ENCODE results near the gene PRSS3.
"Not testable (repeated sequence)": the region's sequence is repeated elsewhere in the genome, so short reads cannot be mapped to it uniquely, and the experiment has no call there.

The PRSS3 gene

DNA sequence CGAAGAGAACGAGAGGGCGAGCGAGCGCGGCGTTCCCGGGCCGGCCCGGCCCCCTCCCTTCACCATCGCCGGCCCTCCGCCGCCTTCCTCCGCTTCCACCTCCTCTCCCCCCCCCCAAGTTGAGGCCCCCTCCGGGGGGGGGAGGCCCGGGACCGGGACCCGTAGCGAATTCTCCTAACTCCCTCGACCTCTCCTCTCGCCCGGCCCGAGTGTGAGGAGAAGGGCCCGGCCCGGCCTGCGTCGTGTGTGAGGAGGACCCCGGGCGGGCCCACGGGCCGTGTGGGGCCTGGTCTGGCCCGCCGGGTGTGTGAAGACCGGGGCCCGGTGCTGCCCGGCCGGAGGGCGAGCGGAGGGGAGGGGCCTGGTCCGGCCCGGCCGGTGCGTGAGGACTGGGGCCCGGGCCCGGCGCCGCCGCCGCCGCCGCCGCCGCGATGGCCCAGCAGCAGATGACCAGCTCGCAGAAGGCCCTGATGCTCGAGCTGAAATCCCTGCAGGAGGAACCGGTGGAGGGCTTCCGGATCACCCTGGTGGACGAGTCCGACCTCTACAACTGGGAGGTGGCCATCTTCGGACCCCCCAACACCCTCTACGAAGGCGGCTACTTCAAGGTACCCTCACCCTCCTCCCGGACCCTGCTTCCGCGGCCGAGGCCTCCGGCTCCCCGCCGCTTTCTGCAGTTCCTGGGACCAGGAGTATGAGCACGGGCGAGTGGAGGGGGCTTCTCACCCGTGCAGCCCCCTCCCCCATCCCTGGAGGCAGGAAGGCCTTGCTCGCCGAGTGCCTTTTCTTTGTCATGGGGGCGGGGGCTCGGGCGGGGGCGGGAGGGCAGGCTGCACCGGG is 22.2 kb downstream of the PRSS3 start:
- no peak for DNase-seq (ENCODE audit: low read depth in 2 of 2)

DNA sequence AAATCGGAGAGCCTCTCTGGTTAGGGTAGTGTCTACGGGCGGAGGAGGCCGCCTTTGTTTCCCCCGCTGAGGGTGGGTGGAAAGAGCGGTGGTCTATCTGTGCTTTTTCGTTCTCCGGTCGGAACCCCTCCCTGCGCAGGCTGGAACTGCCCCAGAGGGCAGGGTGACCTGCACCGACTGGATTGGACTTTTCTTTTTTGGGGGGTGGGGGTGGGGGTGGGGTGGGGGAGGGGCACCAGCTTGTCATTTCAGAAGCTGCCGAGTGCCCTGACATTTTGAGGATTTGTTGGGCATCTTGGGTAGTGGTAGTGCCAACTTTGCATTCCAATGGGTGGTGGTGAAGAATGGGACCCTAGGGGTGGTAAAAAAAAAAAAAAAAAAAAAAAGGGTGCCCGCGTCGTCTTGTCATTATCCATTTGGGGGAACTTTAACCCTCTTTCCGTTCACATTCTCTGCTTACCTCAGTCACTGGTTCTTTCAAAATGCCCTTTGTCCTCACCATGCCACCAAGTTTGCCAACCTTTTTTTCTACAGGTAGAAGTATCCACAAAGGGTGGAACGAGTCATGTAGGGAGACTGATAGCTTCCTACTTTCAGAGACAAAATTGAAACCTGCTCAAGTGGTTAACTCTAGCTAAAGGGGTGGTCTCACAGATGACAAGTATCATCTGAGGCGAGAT is 22.9 kb downstream of the PRSS3 start:
- DNase-seq (ENCODE audit: low read depth in 2 of 2), result no peak

DNA sequence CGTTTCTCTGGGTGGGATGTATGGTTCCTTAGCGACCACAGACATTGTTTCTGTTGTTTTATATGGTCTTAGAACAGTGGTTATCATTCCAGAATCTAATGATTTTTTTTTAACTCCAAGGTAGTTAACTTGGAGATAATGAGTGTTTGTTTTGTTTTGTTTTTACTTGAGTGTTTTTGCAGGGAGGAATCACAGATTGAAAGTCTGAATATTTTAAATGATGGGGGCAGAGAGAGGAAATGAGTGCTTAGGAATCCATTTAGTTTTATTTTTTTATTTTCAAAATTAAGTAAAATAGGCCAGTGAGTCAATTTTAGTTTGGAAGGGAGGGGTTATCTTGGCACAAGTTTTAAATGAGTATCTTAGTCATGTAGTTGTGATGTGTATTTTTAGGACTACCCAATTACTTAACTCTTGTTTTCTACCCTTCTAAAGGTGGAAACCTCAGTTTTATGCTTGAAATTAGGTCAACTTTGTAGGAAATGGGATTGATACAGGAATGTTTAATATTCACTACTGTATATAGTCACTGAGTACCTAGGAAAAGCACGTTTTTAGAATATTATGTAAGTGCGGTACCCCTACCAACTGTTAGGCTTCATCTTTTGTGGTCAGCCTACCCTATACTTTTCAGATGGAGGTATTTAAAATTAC is 23.6 kb downstream of the PRSS3 start:
- DNase-seq (ENCODE audit: low read depth in 2 of 2), result no peak

DNA sequence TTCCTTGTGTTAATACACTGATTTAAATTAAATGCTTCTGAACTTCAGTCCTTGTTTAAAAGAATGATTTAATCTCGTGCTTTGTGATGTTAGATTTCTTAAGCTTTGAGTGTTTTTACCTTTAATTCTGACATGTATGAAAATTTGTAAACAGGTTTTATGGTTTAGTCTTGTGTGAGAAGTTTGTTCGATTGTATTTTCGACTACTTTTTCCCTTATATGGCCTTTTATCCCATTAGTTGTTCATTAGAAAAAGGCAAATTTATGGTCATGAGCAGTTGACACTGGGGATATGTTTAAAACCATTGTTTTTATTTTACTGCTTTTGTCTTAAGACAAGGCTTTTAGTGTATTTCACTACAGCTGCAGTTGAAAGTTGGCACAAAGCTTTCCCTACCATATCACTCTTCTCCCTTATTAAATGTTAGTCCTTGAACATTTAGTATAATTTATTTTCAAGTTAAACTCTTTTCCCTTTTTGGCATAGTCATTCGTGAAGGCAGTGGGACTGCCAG is 24.9 kb downstream of the PRSS3 start:
- no peak for DNase-seq (ENCODE audit: low read depth in 2 of 2)

DNA sequence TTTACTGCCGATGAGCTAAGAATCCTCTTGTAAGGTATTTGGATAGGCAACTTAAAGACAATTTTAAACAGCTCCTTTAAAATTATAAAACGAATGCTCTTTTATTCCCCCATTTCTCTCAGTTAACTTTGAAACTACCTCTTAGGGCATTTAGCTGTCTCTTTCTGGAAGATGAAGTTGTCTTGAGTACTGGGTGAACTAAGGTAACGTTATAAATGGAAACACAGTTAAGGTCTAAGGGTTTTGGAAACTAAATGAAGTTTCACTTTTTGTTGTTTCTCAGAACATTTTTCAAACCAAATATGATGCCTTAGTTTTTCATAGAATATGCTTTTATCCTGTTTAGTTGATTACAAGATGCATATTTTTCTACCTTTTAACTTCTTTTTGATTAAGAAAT is 28.4 kb downstream of the PRSS3 start:
- no peak for DNase-seq (ENCODE audit: low read depth in 2 of 2)

DNA sequence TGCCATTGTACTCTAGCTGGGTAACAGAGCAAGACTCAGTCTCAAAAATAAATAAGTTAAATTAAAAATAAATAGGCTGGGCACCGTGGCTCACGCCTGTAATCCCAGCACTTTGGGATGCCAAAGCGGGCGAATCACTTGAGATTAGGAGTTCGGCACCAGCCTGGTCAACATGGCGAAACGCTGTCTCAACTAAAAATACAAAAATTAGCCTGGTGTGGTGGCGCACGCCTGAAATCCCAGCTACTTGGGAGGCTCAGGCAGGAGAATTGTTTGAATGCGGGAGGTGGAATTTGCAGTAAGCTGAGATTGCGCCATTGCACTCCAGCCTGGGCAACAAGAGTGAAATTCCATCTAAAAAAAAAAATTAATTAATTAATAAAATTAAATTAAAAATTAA is 31.9 kb downstream of the PRSS3 start:
- not testable (repeated sequence) for DNase-seq (ENCODE audit: low read depth in 2 of 2)

DNA sequence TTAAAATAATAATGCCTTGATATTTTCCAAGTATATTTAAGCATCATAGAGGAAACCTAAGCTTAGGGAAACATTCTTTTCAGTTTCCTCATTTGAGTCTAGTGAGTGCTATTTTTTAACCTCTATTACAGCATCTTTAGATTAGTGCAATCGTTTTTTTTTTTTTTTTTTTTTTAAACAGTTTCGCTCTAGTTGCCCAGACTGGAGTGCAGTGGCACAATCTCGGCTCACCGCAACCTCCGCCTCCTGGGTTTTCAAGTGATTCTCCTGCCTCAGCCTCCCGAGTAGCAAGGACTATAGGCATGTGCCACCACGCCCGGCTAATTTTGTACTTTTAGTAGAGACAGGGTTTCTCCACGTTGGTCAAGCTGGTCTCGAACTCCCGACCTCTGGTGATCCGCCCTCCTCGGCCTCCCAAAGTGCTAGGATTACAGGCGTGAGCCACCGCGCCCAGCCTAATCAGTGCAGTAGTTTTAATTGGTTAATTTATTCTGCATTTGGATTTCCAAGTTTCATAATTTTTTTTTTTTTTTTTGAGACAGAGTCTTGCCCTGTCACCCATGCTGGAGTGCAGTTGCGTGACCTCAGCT is 34.4 kb downstream of the PRSS3 start:
- DNase-seq (ENCODE audit: low read depth in 2 of 2), result not testable (repeated sequence)

DNA sequence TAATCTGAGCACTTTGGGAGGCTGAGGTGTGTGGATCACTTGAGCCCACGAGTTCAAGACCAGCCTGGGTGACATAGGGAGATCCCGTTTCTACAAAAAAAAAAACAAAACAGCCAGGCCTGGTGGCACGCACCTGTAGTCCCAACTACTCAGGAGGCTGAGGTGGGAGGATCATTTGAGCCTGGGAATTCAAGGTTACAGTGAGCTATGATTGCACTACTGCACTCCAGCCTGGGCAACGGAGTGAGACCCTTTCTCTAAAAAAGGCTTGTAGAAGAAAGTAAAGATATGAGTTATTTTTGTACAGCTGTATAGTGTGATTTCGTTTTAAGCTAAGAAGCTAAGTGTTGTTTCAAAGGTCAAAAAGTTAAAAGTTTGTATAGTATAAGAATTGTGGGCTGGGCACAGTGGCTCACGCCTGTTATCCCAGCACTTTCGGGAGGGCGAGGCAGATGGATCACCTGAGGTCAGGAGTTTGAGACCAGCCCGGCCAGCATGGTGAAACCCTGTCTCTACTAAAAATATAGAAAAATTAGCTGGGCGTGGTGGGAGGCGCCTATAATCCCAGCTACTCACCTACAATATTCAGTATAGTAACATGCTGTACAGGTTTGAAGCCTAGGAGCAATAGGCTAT is 40.4 kb downstream of the PRSS3 start:
- no peak for DNase-seq (ENCODE audit: low read depth in 2 of 2)

DNA sequence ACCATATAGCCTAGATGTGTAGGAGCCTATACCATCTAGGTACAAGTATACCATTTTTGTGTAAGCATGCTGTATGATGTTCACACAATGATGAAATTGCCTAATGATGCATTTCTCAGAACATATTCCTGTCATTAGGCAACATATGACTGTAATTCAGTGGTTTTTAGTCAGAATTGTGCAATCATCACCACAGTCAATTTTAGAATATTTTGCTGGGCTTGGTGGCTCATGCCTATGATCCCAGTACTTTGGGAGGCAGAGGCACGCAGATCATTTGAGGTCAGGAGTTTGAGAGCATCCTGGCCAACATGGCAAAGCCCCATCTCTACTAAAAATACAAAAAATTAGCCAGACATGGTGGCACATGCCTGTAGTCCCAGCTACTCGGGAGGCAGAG is 40.9 kb downstream of the PRSS3 start:
- peak; percentile 82 to 83 for DNase-seq (ENCODE audit: low read depth in 2 of 2)

DNA sequence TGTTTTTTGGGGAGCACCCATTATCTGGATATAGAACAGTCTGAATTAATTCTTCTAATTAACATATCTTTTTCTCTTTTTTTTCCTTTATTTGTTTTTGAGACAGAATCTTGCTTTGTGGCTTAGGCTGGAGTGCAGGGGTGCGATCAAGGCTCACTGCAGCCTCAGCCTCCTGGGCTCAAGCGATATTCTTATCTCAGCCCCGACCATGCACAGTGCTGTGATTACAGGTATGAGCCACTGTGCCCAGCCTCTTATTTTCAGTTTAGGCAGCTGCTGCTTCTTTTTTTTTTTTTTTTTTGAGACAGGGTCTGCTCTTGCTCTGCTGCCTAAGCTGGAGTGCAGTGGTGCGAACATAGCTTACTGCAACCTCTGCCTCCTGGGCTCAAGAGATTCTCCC is 41.8 kb downstream of the PRSS3 start:
- DNase-seq (ENCODE audit: low read depth in 2 of 2), result no peak

DNA sequence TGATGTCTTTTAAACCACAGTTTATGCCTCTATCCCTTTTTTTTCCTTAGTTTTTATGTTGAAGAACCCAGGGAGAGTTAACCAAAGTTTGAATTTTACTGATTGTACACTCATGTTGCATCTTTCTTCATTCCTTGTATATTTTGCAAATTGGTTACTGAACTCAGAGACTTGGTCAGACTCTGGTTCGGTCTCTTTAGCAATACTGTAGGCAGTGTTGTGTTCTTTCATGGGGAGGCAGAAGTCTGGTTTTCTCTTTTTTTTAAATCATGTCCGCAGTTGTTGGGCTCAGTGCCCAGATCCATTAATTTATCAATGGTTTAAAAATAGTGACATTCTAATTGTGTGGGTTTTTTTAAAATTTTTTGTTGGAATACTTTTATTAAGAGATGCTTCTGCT is 45.0 kb downstream of the PRSS3 start:
- no peak for DNase-seq (ENCODE audit: low read depth in 2 of 2)

DNA sequence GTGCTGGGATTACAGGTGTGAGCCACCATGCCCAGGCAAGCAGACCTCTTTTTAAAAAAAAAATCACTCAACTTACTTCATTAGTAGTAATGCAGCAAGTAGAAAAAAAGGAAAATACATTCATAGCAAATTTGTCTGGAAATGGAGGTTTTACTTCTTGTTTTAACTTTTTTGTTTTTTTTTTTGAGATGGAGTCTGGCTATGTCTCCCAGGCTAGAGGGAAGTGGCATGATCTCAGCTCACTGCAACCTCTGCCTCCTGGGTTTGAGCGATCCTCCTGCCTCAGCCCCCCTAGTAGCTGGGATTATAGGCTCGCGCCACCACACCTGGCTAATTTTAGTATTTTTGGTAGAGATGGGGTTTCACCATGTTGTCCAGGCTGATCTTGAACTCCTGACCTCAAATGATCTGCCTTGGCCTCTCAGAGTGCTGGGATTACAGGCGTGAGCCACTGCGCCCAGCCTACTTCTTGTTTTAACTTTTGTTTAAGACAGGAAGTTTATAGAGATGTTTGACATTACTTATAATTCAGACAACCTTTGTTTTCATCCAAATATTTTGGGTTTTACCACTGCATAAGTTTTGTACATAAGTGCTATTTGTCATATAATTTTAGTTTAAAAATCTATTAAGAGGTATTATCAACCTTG is 48.1 kb downstream of the PRSS3 start:
- DNase-seq (ENCODE audit: low read depth in 2 of 2), result no peak

DNA sequence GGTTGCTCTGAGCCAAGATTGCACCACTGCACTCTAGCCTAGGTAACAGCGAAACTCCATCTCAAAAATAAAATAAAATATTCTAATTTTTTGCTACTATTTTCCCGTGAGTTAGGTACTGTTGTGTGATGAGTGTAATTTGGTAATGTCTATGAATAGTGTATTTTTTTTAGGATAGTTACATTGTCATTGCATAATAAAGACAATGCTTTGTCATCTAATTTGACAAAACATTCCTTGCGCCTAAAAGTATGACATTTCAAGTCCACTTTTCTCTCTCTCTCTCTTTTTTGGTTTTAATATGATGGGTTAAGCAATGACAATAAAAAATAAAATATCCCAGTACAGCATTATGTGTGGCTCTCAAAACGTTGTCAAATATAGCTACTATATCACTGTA is 50.9 kb downstream of the PRSS3 start:
- DNase-seq (ENCODE audit: low read depth in 2 of 2), result no peak

DNA sequence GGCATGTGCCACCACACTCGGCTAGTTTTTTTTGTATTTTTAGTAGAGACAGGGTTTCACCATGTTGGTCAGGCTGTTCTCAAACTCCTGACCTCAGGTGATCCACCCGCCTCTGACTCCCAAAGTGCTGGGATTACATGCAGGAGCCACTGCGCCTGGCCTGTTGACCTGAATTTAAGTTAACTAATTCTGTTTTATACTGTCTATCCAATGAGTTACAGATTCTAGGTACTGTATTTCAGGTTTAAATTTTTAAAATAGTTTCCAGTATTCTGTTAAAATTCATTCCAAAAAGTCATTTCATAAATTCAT is 52.5 kb downstream of the PRSS3 start:
- DNase-seq (ENCODE audit: low read depth in 2 of 2), result not testable (repeated sequence)
